ENCODE data around the gene ZNF200.
"Not testable (repeated sequence)": the region's sequence is repeated elsewhere in the genome, so short reads cannot be mapped to it uniquely, and the experiment has no call there.

ZNF200 gene

GRCh38 chr16:3198334-3199072, 36.5 kb downstream of the ZNF200 start:
- no peak for ATAC-seq (ENCODE audit: low read depth)
- Mint-ChIP-seq H3K4me3 (no peak overlapping the region), H3K4me1 (no peaks in the 10 kb centered on the region), H3K27ac (no peak overlapping the region), H3K36me3 (no peaks in the 10 kb centered on the region), H3K27me3 (peaks cover 24% of the 10 kb centered on the region), H3K9me3 (no peaks in the 10 kb centered on the region)
- DNase-seq (ENCODE audit: low spot score in 2 of 2): no peak

DNA sequence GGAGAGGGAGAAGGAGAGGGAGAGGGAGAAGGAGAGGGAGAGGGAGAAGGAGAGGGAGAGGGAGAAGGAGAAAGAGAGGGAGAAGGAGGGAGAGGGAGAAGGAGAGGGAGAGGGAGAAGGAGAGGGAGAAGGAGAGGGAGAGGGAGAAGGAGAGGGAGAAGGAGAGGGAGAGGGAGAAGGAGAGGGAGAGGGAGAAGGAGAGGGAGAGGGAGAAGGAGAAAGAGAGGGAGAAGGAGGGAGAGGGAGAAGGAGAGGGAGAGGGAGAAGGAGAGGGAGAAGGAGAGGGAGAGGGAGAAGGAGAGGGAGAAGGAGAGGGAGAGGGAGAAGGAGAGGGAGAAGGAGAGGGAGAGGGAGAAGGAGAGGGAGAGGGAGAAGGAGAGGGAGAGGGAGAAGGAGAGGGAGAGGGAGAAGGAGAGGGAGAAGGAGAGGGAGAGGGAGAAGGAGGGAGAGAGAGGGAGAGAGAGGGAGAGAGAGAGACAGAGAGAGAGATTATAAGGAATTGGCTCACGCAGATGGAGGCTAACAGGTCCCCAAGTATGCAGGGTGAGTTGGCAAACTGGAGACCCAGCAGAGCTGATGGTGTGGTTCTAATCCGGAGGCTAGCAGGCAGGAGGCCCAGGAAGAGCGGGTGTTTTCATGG, 37.1 kb downstream of the ZNF200 start:
- H3K4me3 Mint-ChIP-seq; H3K4me1 Mint-ChIP-seq; H3K9me3 Mint-ChIP-seq; DNase-seq (ENCODE audit: low spot score in 2 of 2); H3K36me3 Mint-ChIP-seq; ATAC-seq (ENCODE audit: low read depth); H3K27ac Mint-ChIP-seq: not testable (repeated sequence)
- H3K27me3 Mint-ChIP-seq: peaks cover 24% of the 10 kb centered on the region

DNA sequence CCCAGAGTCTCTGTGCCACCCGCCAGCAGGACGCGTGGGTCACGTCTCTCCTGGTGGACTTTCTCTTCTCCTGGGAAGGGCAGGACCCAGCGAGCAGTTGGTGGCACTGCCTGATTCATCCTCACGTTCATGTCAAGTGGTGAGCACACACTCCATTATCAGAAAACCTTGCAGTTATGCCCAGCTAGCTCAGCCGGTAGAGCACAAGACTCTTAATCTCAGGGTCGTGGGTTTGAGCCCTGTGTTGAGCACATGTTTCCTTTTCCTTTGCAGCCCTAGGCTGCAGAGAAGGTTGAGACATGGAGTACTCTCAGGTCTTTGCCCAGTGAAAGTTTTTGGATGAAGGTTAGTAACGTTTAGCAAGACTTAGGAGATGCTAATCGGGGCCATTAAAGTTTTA, 39.0 kb downstream of the ZNF200 start:
- Mint-ChIP-seq H3K27me3 (peaks cover 27% of the 10 kb centered on the region), H3K4me3 (no peak overlapping the region), H3K9me3 (no peaks in the 10 kb centered on the region), H3K27ac (no peak overlapping the region), H3K4me1 (no peaks in the 10 kb centered on the region), H3K36me3 (no peaks in the 10 kb centered on the region)
- no peak for DNase-seq (ENCODE audit: low spot score in 2 of 2)
- no peak for ATAC-seq (ENCODE audit: low read depth)

GRCh38 chr16:3194792-3195191, 40.2 kb downstream of the ZNF200 start:
- ATAC-seq (ENCODE audit: low read depth) (no peak), DNase-seq (ENCODE audit: low spot score in 2 of 2) (no peak)
- no peaks in the 10 kb centered on the region for H3K9me3 Mint-ChIP-seq

GRCh38 chr16:3193221-3194212, 41.4 kb downstream of the ZNF200 start:
- Mint-ChIP-seq H3K9me3 (no peaks in the 10 kb centered on the region), H3K27ac (no peak overlapping the region), H3K36me3 (no peaks in the 10 kb centered on the region), H3K4me1 (peaks cover 2% of the 10 kb centered on the region), H3K4me3 (no peak overlapping the region), H3K27me3 (peaks cover 30% of the 10 kb centered on the region)
- no peak for DNase-seq (ENCODE audit: low spot score in 2 of 2)
- ATAC-seq (ENCODE audit: low read depth): no peak

More at GRCh38 chr16:3194792-3195191, 40.2 kb downstream of the ZNF200 start:
- H3K27ac Mint-ChIP-seq: no peak overlapping the region
- H3K4me3 Mint-ChIP-seq: no peak overlapping the region
- peaks cover under 1% of the 10 kb centered on the region for H3K4me1 Mint-ChIP-seq
- no peaks in the 10 kb centered on the region for H3K36me3 Mint-ChIP-seq
- peaks cover 29% of the 10 kb centered on the region for H3K27me3 Mint-ChIP-seq

GRCh38 chr16:3192476-3193019, 42.4 kb downstream of the ZNF200 start:
- ATAC-seq (ENCODE audit: low read depth): no peak
- H3K27ac Mint-ChIP-seq: no peak overlapping the region
- no peak overlapping the region for H3K4me3 Mint-ChIP-seq
- H3K27me3 Mint-ChIP-seq: peaks cover 29% of the 10 kb centered on the region
- peaks cover 2% of the 10 kb centered on the region for H3K4me1 Mint-ChIP-seq
- H3K9me3 Mint-ChIP-seq: no peaks in the 10 kb centered on the region
- DNase-seq (ENCODE audit: low spot score in 2 of 2): no peak
- no peaks in the 10 kb centered on the region for H3K36me3 Mint-ChIP-seq

DNA sequence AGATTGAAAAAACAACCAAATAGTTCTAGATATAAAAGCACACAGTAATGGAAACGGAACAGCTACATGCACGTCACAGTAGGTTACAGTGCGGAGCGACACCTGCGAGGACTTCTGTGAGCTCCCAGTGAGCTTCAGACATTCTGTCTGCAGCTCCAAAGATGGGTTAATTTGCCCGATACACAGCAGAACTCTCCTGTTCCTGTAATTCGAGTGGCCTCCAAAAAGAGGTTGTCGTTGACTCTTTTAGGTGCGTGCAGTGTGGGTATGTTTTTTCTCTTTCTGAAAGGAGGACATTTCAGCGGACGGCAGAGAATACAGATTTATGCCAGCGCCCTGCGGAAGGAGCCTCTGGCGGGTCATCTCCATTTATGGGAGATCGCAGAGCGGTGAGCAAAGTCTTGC, 44.0 kb downstream of the ZNF200 start:
- H3K36me3 Mint-ChIP-seq: no peaks in the 10 kb centered on the region
- ATAC-seq (ENCODE audit: low read depth): no peak
- peaks cover 2% of the 10 kb centered on the region for H3K4me1 Mint-ChIP-seq
- no peak overlapping the region for H3K4me3 Mint-ChIP-seq
- H3K27me3 Mint-ChIP-seq: peaks cover 35% of the 10 kb centered on the region
- no peak for DNase-seq (ENCODE audit: low spot score in 2 of 2)
- no peak overlapping the region for H3K27ac Mint-ChIP-seq
- peaks cover 2% of the 10 kb centered on the region for H3K9me3 Mint-ChIP-seq

DNA sequence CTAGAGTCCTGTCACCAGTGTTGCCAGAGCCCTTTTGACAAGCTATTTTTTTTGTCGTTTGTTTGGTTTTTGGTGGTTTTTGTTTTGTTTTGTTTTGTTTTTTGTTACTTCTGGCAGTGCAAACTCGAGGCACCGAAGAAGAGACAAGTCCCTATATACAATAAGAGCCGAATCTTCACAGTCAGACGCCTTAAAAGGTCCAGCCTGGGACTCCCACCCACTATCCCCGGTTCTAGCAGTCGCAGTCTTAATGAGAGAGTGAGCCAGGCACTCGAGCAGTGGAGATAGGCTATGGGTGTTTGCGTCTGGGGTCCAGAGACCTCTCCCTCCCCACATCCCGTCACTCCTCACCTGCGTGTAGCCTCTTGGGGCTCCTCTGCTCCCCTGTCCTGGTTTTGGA, 45.1 kb downstream of the ZNF200 start:
- H3K27me3 Mint-ChIP-seq: peaks cover 38% of the 10 kb centered on the region
- peaks cover 2% of the 10 kb centered on the region for H3K4me1 Mint-ChIP-seq
- H3K4me3 Mint-ChIP-seq: no peak overlapping the region
- H3K27ac Mint-ChIP-seq: peak overlapping the region; percentile 88
- DNase-seq (ENCODE audit: low spot score in 2 of 2) (no peak), ATAC-seq (ENCODE audit: low read depth) (no peak)
- H3K9me3 Mint-ChIP-seq: peaks cover 2% of the 10 kb centered on the region
- H3K36me3 Mint-ChIP-seq: no peaks in the 10 kb centered on the region

GRCh38 chr16:3188925-3189825, 45.8 kb downstream of the ZNF200 start:
- peaks cover 2% of the 10 kb centered on the region for H3K9me3 Mint-ChIP-seq

DNA sequence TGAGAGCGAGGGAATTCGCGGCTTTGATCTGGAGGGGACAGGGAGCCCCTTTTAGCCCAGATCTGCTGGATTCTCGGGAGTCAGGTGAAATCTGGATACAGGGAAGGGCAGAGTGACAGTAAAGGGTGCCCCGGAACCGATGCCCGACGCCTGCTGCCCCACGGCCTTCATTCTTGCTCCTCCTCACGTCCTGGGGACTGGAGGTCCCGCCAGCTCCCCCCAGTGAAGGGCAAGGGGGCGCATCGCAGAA, 46.4 kb downstream of the ZNF200 start:
- H3K36me3 Mint-ChIP-seq: peaks cover 2% of the 10 kb centered on the region
- H3K27ac Mint-ChIP-seq: peak overlapping the region; percentile 77
- no peak overlapping the region for H3K4me3 Mint-ChIP-seq
- H3K4me1 Mint-ChIP-seq: peaks cover 2% of the 10 kb centered on the region
- no peak for DNase-seq (ENCODE audit: low spot score in 2 of 2)
- H3K9me3 Mint-ChIP-seq: peaks cover 2% of the 10 kb centered on the region
- peaks cover 34% of the 10 kb centered on the region for H3K27me3 Mint-ChIP-seq
- ATAC-seq (ENCODE audit: low read depth): no peak

More at GRCh38 chr16:3188925-3189825, 45.8 kb downstream of the ZNF200 start:
- H3K27ac Mint-ChIP-seq: peak overlapping the region; percentile 88
- ATAC-seq (ENCODE audit: low read depth): no peak
- H3K4me3 Mint-ChIP-seq: peak overlapping the region; percentile 14
- peak in 1 of 2 donors; percentile 47 for DNase-seq (ENCODE audit: low spot score in 2 of 2)
- H3K4me1 Mint-ChIP-seq: peaks cover 2% of the 10 kb centered on the region
- H3K27me3 Mint-ChIP-seq: peaks cover 37% of the 10 kb centered on the region
- peaks cover under 1% of the 10 kb centered on the region for H3K36me3 Mint-ChIP-seq

- no peak for DNase-seq (ENCODE audit: low spot score in 2 of 2)
- ATAC-seq (ENCODE audit: low read depth): no peak
- H3K4me1 Mint-ChIP-seq: peaks cover 3% of the 10 kb centered on the region
- H3K4me3 Mint-ChIP-seq: no peak within 1 kb of the TSS
- H3K36me3 Mint-ChIP-seq: peaks cover 2% of the 10 kb centered on the region
- peak within 1 kb of the TSS; percentile 77 for H3K27ac Mint-ChIP-seq
- peaks cover 2% of the 10 kb centered on the region for H3K9me3 Mint-ChIP-seq
- H3K27me3 Mint-ChIP-seq: peaks cover 34% of the 10 kb centered on the region
Observed at GRCh38 chr16:3187798-3188674, 46.9 kb downstream of the ZNF200 start, which contains the start of gene OR1F1. TSS of gene OR1F1 (plus strand) at chr16:3188204.

DNA sequence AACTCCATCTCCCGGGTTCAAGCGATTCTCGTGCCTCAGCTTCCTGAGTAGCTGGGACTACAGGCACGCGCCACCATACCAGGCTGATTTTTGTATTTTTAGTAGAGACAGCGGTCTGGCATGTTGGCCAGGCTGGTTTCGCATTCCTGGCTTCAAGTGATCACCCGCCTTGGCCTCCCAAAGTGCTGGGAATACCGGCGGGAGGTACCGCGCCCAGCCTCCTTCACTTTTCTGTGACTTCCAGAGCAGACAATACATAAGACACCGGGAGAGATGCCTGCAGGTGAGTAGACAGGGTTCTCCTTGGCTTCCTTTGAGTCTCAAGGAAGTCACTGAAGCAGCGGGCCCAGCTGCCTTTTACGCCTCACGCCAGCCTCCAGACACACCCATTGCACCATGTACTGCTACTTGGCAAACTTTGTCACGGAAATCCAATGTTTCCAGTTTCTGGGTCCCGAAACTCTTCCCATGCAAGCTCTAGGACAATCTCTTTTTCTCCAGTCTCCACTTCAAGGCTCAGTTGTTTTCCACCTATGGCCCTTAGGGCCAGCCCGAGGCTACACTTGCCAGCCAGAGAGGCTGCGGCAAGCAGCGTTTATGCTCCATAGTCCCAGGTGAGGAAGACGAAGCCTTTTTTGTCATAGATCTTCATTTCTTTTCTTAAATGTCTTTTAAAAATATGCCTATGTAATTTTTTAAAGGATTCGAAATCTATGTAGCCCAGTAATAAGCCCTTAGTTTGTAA, 47.8 kb downstream of the ZNF200 start:
- H3K27ac Mint-ChIP-seq: no peak overlapping the region
- ATAC-seq (ENCODE audit: low read depth): no peak

More for the DNA sequence above, 47.8 kb downstream of the ZNF200 start:
- H3K36me3 Mint-ChIP-seq: peaks cover 2% of the 10 kb centered on the region
- H3K9me3 Mint-ChIP-seq: peaks cover 2% of the 10 kb centered on the region
- H3K4me3 Mint-ChIP-seq: no peak overlapping the region
- DNase-seq (ENCODE audit: low spot score in 2 of 2): no peak
- H3K4me1 Mint-ChIP-seq: peaks cover 4% of the 10 kb centered on the region
- H3K27me3 Mint-ChIP-seq: peaks cover 36% of the 10 kb centered on the region

All from memory B cell (primary cell).